Panc1 (cell line): ENCODE data around the gene ISG20L2. TPM values are rescaled to one million over a fixed set of nuclear protein-coding genes. Genes with fewer than 3 reads are reported as not detected.

Experiments used
- ATAC-seq: fragments of 200-7000 bp; cut with Tn5 transposase; 2 replicates; pipeline ENCODE4 v1.9.1; 2020; ENCODE audit warnings: mild to moderate bottlenecking, moderate library complexity
- BruUV-seq: library from RNA; stranded (reverse); fragments of 400-500 nt; replicated peaks from 2 replicates; lab custom pipeline; 2021; lab: Mats Ljungman, UMichigan
- CTCF ChIA-PET: fragments of 300-600 bp; sonication (Branson Sonifier 250); formaldehyde crosslinking; loops from one replicate; lab custom pipeline; 2022; ENCODE audit warnings: antibody characterized with exemption; lab: Charles Lee
- POLR2A ChIA-PET: fragments of 300-600 bp; sonication (Branson Sonifier 250); formaldehyde crosslinking; loops from one replicate; lab custom pipeline; 2022; ENCODE audit warnings: antibody characterized with exemption; lab: Charles Lee
- DNase-seq: peaks from one replicate; pipeline ENCODE4 v3.0.0-alpha.2; 2010; ENCODE audit warnings: low read depth, low spot score
- H3K27ac ChIP-seq: 2 replicates; pipeline ENCODE4 v1.5.1; 2011; ENCODE audit warnings: mild to moderate bottlenecking, low read length, inconsistent platforms
- H3K27me3 ChIP-seq: fragments of 200-500 bp; sonication (Bioruptor generic); 2 replicates; pipeline ENCODE4 v1.6.0; 2014; ENCODE audit warnings: low read length, inconsistent platforms; ENCODE audit not compliant: control insufficient read depth, insufficient read depth
- H3K36me3 ChIP-seq: fragments of 200-500 bp; sonication (Bioruptor generic); 2 replicates; pipeline ENCODE4 v1.5.1; 2014; ENCODE audit warnings: inconsistent platforms, mild to moderate bottlenecking, low read length, moderate library complexity; ENCODE audit not compliant: control insufficient read depth, insufficient read depth
- H3K4me1 ChIP-seq: 2 replicates; pipeline ENCODE4 v1.5.1; 2011; ENCODE audit warnings: inconsistent platforms, mild to moderate bottlenecking, low read length, moderate library complexity; ENCODE audit not compliant: control insufficient read depth, insufficient read depth
- H3K4me3 ChIP-seq, 2 experiments: 2 replicates each; pipeline ENCODE4 v1.5.1; 2011 to 2012; ENCODE audit warnings: low read depth in 2 of 2, low read length in 2 of 2, mild to moderate bottlenecking in 2 of 2, inconsistent platforms in 1 of 2, moderate library complexity in 1 of 2
- H3K9me3 ChIP-seq: fragments of 200-500 bp; sonication (Bioruptor generic); 2 replicates; pipeline ENCODE4 v1.5.1; 2014; ENCODE audit warnings: low read depth, mild to moderate bottlenecking, inconsistent platforms, low read length, moderate library complexity; ENCODE audit not compliant: control insufficient read depth, insufficient read depth
- POLR2AphosphoS5 ChIP-seq: IDR thresholded peaks from 2 replicates; pipeline ENCODE4 v1.6.1; 2012; ENCODE audit warnings: mild to moderate bottlenecking, low read depth, low read length, moderate library complexity
- REST ChIP-seq, 2 experiments: IDR thresholded peaks; 2 replicates each; pipeline ENCODE4 v1.6.1; 2011 to 2012; ENCODE audit warnings: low read depth in 2 of 2, control low read depth in 1 of 2, low read length in 1 of 2, mild to moderate bottlenecking in 1 of 2, moderate library complexity in 1 of 2; ENCODE audit not compliant: insufficient read depth in 1 of 2
- SIN3A ChIP-seq: IDR thresholded peaks from 2 replicates; pipeline ENCODE4 v1.6.1; 2012; ENCODE audit warnings: low read depth, mild to moderate bottlenecking, low read length, moderate library complexity, borderline replicate concordance; ENCODE audit not compliant: insufficient read depth
- TCF7L2 ChIP-seq: IDR thresholded peaks from 2 replicates; pipeline ENCODE4 v1.6.1; 2011; ENCODE audit warnings: mild to moderate bottlenecking, low read depth, low read length, inconsistent platforms
- in situ Hi-C: cut with HindIII; loops from 2 replicates; pipeline ENCODE4 v1.10.0; 2016; ENCODE audit warnings: low sequenced_read_pairs, low pct_unique_long_range_greater_than_20kb
- intact Hi-C: fragments of 100-400 bp; cut with micrococcal nuclease; formaldehyde crosslinking; loops from one replicate; pipeline ENCODE4 v1.10.0; 2022; ENCODE audit not compliant: unreplicated experiment
- total RNA-seq: library from RNA; stranded (reverse); gene quantifications from one replicate; pipeline ENCODE4 v1.2.1, GENCODE V29; 2021; ENCODE audit not compliant: unreplicated experiment
- TF ChIP-seq, protein P1 (sequence below): fragments of 450-650 bp; IDR thresholded peaks from 2 replicates; pipeline ENCODE4 v1.5.1; 2017; ENCODE audit warnings: mild to moderate bottlenecking

Gene ISG20L2
- total RNA-seq, 1 experiment from 2014 or later, result 40.6 TPM

DNA sequence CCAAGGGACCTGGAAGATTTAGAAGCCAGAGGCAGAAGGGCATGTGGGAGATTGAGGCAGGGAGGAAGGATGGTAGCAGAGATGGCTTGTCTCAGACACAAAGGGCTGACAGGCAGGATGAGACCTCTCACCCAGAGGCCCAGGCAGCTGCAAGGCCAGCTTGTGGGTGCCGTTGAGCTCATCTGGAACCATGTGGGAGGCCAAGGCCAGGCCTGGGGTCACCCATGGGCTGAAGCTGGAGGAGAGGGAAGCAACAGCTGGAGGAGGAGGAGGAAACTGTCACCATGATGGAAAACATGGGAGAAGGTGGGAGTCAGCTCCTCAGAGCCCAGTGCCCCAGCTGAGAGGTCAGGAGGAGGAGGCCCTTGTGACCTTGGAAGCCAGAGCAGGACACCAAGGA is 29.6 kb downstream of the ISG20L2 start:
- CTCF ChIA-PET, result interaction anchor here (0.6 to 2.3 kb wide), 2 partner anchors 10 to 37 kb away, joined by 3 to 13 read pairs; no protein-coding TSS in a partner anchor
- in situ Hi-C loops, result no loop called here
- no peak overlapping the region for H3K4me3 ChIP-seq
- no peak for ATAC-seq
- no peak for DNase-seq
- H3K27me3 ChIP-seq, result no peaks in the 10 kb centered on the region
- TF ChIP-seq SIN3A, result no peak
- peak; percentile 21; the same call in 1 of the 2 replicates for TF ChIP-seq POLR2AphosphoS5
- H3K9me3 ChIP-seq, result no peaks in the 10 kb centered on the region
- POLR2A ChIA-PET, result no interaction called here
- intact Hi-C loops, result loop anchor here (10.0 kb wide), 1 partner anchor 166 kb away; the partner anchor contains the start of gene NTRK1
- H3K4me1 ChIP-seq, result peaks cover 77% of the 10 kb centered on the region
- no peaks in the 10 kb centered on the region for H3K36me3 ChIP-seq
- no TSS peak for BruUV-seq
- H3K27ac ChIP-seq, result peak overlapping the region; percentile 41

DNA sequence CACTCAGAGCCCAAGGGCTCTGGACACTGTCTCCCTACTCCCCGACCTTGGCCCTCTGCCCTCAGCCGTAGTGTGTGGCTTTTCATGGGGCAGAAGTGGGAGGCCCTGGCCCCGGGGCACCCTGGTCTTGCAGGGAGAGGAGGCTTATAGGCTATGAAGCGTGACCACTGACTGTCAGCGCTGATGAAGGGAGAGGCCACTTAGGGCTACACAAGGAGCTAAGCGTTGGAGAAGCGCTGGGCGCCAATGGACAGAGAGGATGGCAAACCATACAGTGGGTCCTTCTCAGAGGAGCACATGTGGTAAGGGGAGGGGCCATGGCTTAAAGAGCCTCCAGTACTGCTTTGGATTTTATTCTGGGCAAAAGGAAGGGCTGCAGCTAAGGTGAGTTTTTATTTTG is 31.1 kb downstream of the ISG20L2 start:
- peaks cover 78% of the 10 kb centered on the region for H3K4me1 ChIP-seq
- no peaks in the 10 kb centered on the region for H3K36me3 ChIP-seq
- BruUV-seq, result no TSS peak
- intact Hi-C loops, result loop anchor here (10.0 kb wide), 1 partner anchor 167 kb away; the partner anchor contains the start of gene NTRK1
- H3K9me3 ChIP-seq, result no peaks in the 10 kb centered on the region
- in situ Hi-C loops, result no loop called here
- DNase-seq (no peak), ATAC-seq (peak; percentile 56)
- H3K27me3 ChIP-seq, result no peaks in the 10 kb centered on the region
- CTCF ChIA-PET, result interaction anchor here (0.8 to 2.3 kb wide), 3 partner anchors 8 to 162 kb away, joined by 3 to 13 read pairs (median 3); no protein-coding TSS in a partner anchor
- peak overlapping the region; percentile 90 for H3K27ac ChIP-seq
- POLR2A ChIA-PET, result interaction anchor here (0.6 kb wide), 1 partner anchor 29 kb away, joined by 3 read pairs; no protein-coding TSS in a partner anchor
- peak overlapping the region in 1 of 2 experiments; percentile 28; a peak in 2 of 4 replicates for H3K4me3 ChIP-seq
- TF ChIP-seq, protein P1, sequence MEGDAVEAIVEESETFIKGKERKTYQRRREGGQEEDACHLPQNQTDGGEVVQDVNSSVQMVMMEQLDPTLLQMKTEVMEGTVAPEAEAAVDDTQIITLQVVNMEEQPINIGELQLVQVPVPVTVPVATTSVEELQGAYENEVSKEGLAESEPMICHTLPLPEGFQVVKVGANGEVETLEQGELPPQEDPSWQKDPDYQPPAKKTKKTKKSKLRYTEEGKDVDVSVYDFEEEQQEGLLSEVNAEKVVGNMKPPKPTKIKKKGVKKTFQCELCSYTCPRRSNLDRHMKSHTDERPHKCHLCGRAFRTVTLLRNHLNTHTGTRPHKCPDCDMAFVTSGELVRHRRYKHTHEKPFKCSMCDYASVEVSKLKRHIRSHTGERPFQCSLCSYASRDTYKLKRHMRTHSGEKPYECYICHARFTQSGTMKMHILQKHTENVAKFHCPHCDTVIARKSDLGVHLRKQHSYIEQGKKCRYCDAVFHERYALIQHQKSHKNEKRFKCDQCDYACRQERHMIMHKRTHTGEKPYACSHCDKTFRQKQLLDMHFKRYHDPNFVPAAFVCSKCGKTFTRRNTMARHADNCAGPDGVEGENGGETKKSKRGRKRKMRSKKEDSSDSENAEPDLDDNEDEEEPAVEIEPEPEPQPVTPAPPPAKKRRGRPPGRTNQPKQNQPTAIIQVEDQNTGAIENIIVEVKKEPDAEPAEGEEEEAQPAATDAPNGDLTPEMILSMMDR, result no peak
- TF ChIP-seq POLR2AphosphoS5 (peak; percentile 80), REST (IDR thresholded peaks at IDR 0.05; ENCODE audit: insufficient read depth in 1 of 2, low read depth in 2 of 2, low read length in 1 of 2) (no peak), SIN3A (0 out of 2 replicates have a peak, but pooled peaks have one; percentile 34), TCF7L2 (no peak)

GRCh38 chr1:156696755-156697154 is 31.8 kb downstream of the ISG20L2 start:
- no peak overlapping the region; a peak in 1 of 4 replicates for H3K4me3 ChIP-seq
- no peaks in the 10 kb centered on the region for H3K27me3 ChIP-seq
- H3K27ac ChIP-seq, result peak overlapping the region; percentile 90
- peaks cover 84% of the 10 kb centered on the region for H3K4me1 ChIP-seq
- no TSS peak for BruUV-seq
- CTCF ChIA-PET, result interaction anchor here (0.8 to 2.3 kb wide), 3 partner anchors 7 to 163 kb away, joined by 3 to 13 read pairs (median 3); no protein-coding TSS in a partner anchor
- in situ Hi-C loops, result no loop called here
- H3K9me3 ChIP-seq, result no peaks in the 10 kb centered on the region
- POLR2A ChIA-PET, result interaction anchor here (0.6 kb wide), 1 partner anchor 30 kb away, joined by 3 read pairs; no protein-coding TSS in a partner anchor
- TF ChIP-seq POLR2AphosphoS5 (no peak), REST (IDR thresholded peaks at IDR 0.05; ENCODE audit: insufficient read depth in 1 of 2, low read depth in 2 of 2, low read length in 1 of 2) (no peak), SIN3A (no peak), TCF7L2 (no peak)
- no peaks in the 10 kb centered on the region for H3K36me3 ChIP-seq
- intact Hi-C loops, result loop anchor here (10.0 kb wide), 1 partner anchor 168 kb away; the partner anchor contains the start of gene NTRK1
- peak; percentile 46 for ATAC-seq
- DNase-seq, result no peak
